ENCODE measurements around the gene STK36. TPM values are rescaled to one million over a fixed set of nuclear protein-coding genes. Genes with fewer than 3 reads are reported as not detected.

Gene STK36
- total and polyA plus RNA-seq, 10 of the 15 experiments (the other 5 are each of a cell fraction or from before 2014, with no cell fraction given) = 4.0 to 22.8 (median 16.7) TPM

GRCh38 chr2:218744615-218745014 is 72.7 kb downstream of the STK36 start:
- H3K4me1 ChIP-seq (ENCODE audit: control insufficient read depth, insufficient read depth, low read length) = peaks cover 29% of the 10 kb centered on the region
- H3K4me3 ChIP-seq = no peak overlapping the region
- peak overlapping the region; percentile 18; the same call in 1 of the 2 replicates for H3K4me2 ChIP-seq (ENCODE audit: control insufficient read depth, insufficient read depth)
- TF ChIP-seq ZBED1 (IDR thresholded peaks at IDR 0.05; ENCODE audit: borderline replicate concordance) = no peak
- TF ChIP-seq BHLHE40 (IDR thresholded peaks at IDR 0.05; ENCODE audit: borderline replicate concordance in 1 of 2, low read depth in 2 of 2, low read length in 1 of 2) = peak; percentile 55; a peak in 2 of 4 replicates
- TF ChIP-seq SMAD1 (IDR thresholded peaks at IDR 0.05; ENCODE audit: low read depth, partially characterized antibody) = no peak
- peak; percentile 43; the same call in 1 of the 2 replicates for TF ChIP-seq RUNX3 (IDR thresholded peaks at IDR 0.05; ENCODE audit: low read length)
- TF ChIP-seq SPI1 (IDR thresholded peaks at IDR 0.05; ENCODE audit: borderline replicate concordance, insufficient read depth, low read depth, low read length) = 0 out of 2 replicates have a peak, but pooled peaks have one; percentile 12
- TF ChIP-seq STAT3 (IDR thresholded peaks at IDR 0.05; ENCODE audit: low read depth, low read length) = no peak
- 0 out of 2 replicates have a peak, but pooled peaks have one; percentile 30 for TF ChIP-seq IKZF1 (conservative IDR thresholded peaks at IDR 0.05)
- peak; percentile 60 for TF ChIP-seq NFIC (IDR thresholded peaks at IDR 0.05; ENCODE audit: low read depth, low read length)
- no TSS peak for BruUV-seq (replicated peaks)
- in situ Hi-C loops (cut with MboI) (no loop called here), intact Hi-C loops (cut with micrococcal nuclease; ENCODE audit: unreplicated experiment) (no loop called here)
- peak; percentile 41 for FAIRE-seq
- CTCF ChIA-PET = interaction anchor here (0.7 to 1.3 kb wide), 3 partner anchors 18 to 103 kb away, joined by 3 to 4 read pairs (median 3); no protein-coding TSS in a partner anchor
- 0% methylated on average over 3 of the region's 3 CpGs for WGBS (ENCODE audit: insufficient coverage, insufficient replicate concordance, low lambda C conversion rate, missing lambda C conversion rate)
- SMC1A ChIA-PET (ENCODE audit: uncharacterized antibody, unreplicated experiment) = no interaction called here
- POLR2A ChIA-PET = interaction anchor here (1.0 kb wide), 1 partner anchor 10 kb away, joined by 3 read pairs; no protein-coding TSS in a partner anchor
- no peaks in the 10 kb centered on the region for H3K27me3 ChIP-seq (replicated peaks in 1 of 2; ENCODE audit: control insufficient read depth in 2 of 2, insufficient read depth in 2 of 2, low read length in 1 of 2)
- no peaks in the 10 kb centered on the region for H3K9me3 ChIP-seq (replicated peaks; ENCODE audit: control insufficient read depth, insufficient read depth, low read length)
- H3K9ac ChIP-seq (ENCODE audit: control insufficient read depth, insufficient read depth, low read length) = no peak overlapping the region
- RAD21 ChIA-PET (ENCODE audit: unreplicated experiment) = interaction anchor here (0.6 kb wide), 1 partner anchor 133 kb away, joined by 3 read pairs; no protein-coding TSS in a partner anchor
- peaks cover 17 to 20% of the 10 kb centered on the region in 2 experiments for H3K36me3 ChIP-seq (ENCODE audit: control insufficient read depth in 2 of 2, insufficient read depth in 2 of 2, low read length in 1 of 2)
- H3K79me2 ChIP-seq (ENCODE audit: control insufficient read depth, insufficient read depth, low read length) = no peaks in the 10 kb centered on the region
- no peak overlapping the region for H2AFZ ChIP-seq (ENCODE audit: control insufficient read depth, low read depth, low read length)
- H4K20me1 ChIP-seq (ENCODE audit: control insufficient read depth, insufficient read depth) = no peaks in the 10 kb centered on the region
- no peak for DNase-seq (ENCODE audit: low read depth, low spot score)
- H3K27ac ChIP-seq (ENCODE audit: control insufficient read depth, insufficient read depth) = peak overlapping the region; percentile 76
- peak; percentile 72 for ATAC-seq
